BE2C (cell line): ENCODE results near the gene LEMD2.

Experiments used
- DNase-seq: peaks from one replicate; pipeline ENCODE4 v3.0.0-alpha.2; 2020
- H3K27me3 ChIP-seq: fragments of 250-450 bp; sonication (Bioruptor Pico); 2 replicates; pipeline ENCODE4 v1.5.1; 2020; ENCODE audit warnings: mild to moderate bottlenecking
- H3K36me3 ChIP-seq: fragments of 250-450 bp; sonication (Bioruptor Pico); 2 replicates; pipeline ENCODE4 v1.5.1; 2020; ENCODE audit warnings: mild to moderate bottlenecking
- H3K4me1 ChIP-seq: fragments of 250-450 bp; sonication (Bioruptor Pico); 2 replicates; pipeline ENCODE4 v1.5.1; 2020
- H3K4me3 ChIP-seq: 2 replicates; pipeline ENCODE4 v1.5.1; 2011; ENCODE audit warnings: low read depth, low read length
- H3K9me3 ChIP-seq: fragments of 250-450 bp; sonication (Bioruptor Pico); 2 replicates; pipeline ENCODE4 v1.5.1; 2020
- CTCF ChIP-seq: IDR thresholded peaks from 2 replicates; pipeline ENCODE4 v1.5.1; 2012; ENCODE audit warnings: mild to moderate bottlenecking, low read depth, low read length

LEMD2 gene

GRCh38 chr6:33830635-33831240 lies 41.8 kb upstream of the LEMD2 start:
- Histone ChIP-seq H3K36me3 (no peaks in the 10 kb centered on the region), H3K4me3 (no peak overlapping the region), H3K9me3 (no peaks in the 10 kb centered on the region), H3K27me3 (no peaks in the 10 kb centered on the region), H3K4me1 (peaks cover 32% of the 10 kb centered on the region)
- DNase-seq, result no peak
- TF ChIP-seq CTCF, result no peak

- no peak for TF ChIP-seq CTCF
- H3K36me3 ChIP-seq, result no peaks in the 10 kb centered on the region
- no peaks in the 10 kb centered on the region for H3K9me3 ChIP-seq
- peaks cover 20% of the 10 kb centered on the region for H3K4me1 ChIP-seq
- DNase-seq, result peak; percentile 50
- no peak overlapping the region for H3K4me3 ChIP-seq
- H3K27me3 ChIP-seq, result no peaks in the 10 kb centered on the region
Measured at GRCh38 chr6:33828764-33829731, 40.1 kb upstream of the LEMD2 start.

GRCh38 chr6:33828452-33828763 lies 39.5 kb upstream of the LEMD2 start:
- no peaks in the 10 kb centered on the region for H3K27me3 ChIP-seq
- no peak for DNase-seq
- no peaks in the 10 kb centered on the region for H3K36me3 ChIP-seq
- peaks cover 18% of the 10 kb centered on the region for H3K4me1 ChIP-seq
- TF ChIP-seq CTCF, result no peak
- no peaks in the 10 kb centered on the region for H3K9me3 ChIP-seq
- H3K4me3 ChIP-seq, result no peak overlapping the region

GRCh38 chr6:33827546-33828451 lies 38.9 kb upstream of the LEMD2 start:
- no peaks in the 10 kb centered on the region for H3K9me3 ChIP-seq
- peaks cover 22% of the 10 kb centered on the region for H3K4me1 ChIP-seq
- TF ChIP-seq CTCF, result no peak
- no peak for DNase-seq
- no peak overlapping the region for H3K4me3 ChIP-seq
- no peaks in the 10 kb centered on the region for H3K36me3 ChIP-seq
- no peaks in the 10 kb centered on the region for H3K27me3 ChIP-seq

- no peaks in the 10 kb centered on the region for H3K36me3 ChIP-seq
- TF ChIP-seq CTCF, result peak; percentile 12; the same call in 1 of the 2 replicates
- no peak for DNase-seq
- H3K4me3 ChIP-seq, result no peak overlapping the region
- no peaks in the 10 kb centered on the region for H3K27me3 ChIP-seq
- no peaks in the 10 kb centered on the region for H3K9me3 ChIP-seq
- peaks cover 23% of the 10 kb centered on the region for H3K4me1 ChIP-seq
Measured at GRCh38 chr6:33826537-33826936, 37.6 kb upstream of the LEMD2 start.
